Measurements from ENCODE around the gene TNFRSF18.

Gene TNFRSF18

GRCh38 chr1:1240348-1240732 is 33.9 kb upstream of the TNFRSF18 start:
- no peak for DNase-seq (ENCODE audit: extremely low read depth, low read depth)
- H3K4me3 ChIP-seq (replicated peaks; ENCODE audit: low read depth, low read length): no peak overlapping the region
- no peak for TF ChIP-seq CTCF (IDR thresholded peaks at IDR 0.05; ENCODE audit: low read depth, low read length, missing control alignments)

- no peak overlapping the region for H3K4me3 ChIP-seq (replicated peaks; ENCODE audit: low read depth, low read length)
- TF ChIP-seq CTCF (IDR thresholded peaks at IDR 0.05; ENCODE audit: low read depth, low read length, missing control alignments): no peak
Observed at GRCh38 chr1:1239614-1240347, 33.4 kb upstream of the TNFRSF18 start.

GRCh38 chr1:1239227-1239613 is 32.8 kb upstream of the TNFRSF18 start:
- TF ChIP-seq CTCF (IDR thresholded peaks at IDR 0.05; ENCODE audit: low read depth, low read length, missing control alignments): no peak
- no peak overlapping the region for H3K4me3 ChIP-seq (replicated peaks; ENCODE audit: low read depth, low read length)
- no peak for DNase-seq (ENCODE audit: extremely low read depth, low read depth)

More at GRCh38 chr1:1239614-1240347, 33.4 kb upstream of the TNFRSF18 start:
- DNase-seq (ENCODE audit: extremely low read depth, low read depth): no peak

- no peak overlapping the region for H3K4me3 ChIP-seq (replicated peaks; ENCODE audit: low read depth, low read length)
- TF ChIP-seq CTCF (IDR thresholded peaks at IDR 0.05; ENCODE audit: low read depth, low read length, missing control alignments): no peak
- DNase-seq (ENCODE audit: extremely low read depth, low read depth): no peak
Observed at GRCh38 chr1:1238702-1239178, 32.3 kb upstream of the TNFRSF18 start.

GRCh38 chr1:1237874-1238701 is 31.7 kb upstream of the TNFRSF18 start:
- TF ChIP-seq CTCF (IDR thresholded peaks at IDR 0.05; ENCODE audit: low read depth, low read length, missing control alignments): no peak
- H3K4me3 ChIP-seq (replicated peaks; ENCODE audit: low read depth, low read length): no peak overlapping the region
- DNase-seq (ENCODE audit: extremely low read depth, low read depth): no peak

GRCh38 chr1:1236945-1237873 is 30.8 kb upstream of the TNFRSF18 start:
- no peak for TF ChIP-seq CTCF (IDR thresholded peaks at IDR 0.05; ENCODE audit: low read depth, low read length, missing control alignments)
- no peak overlapping the region for H3K4me3 ChIP-seq (replicated peaks; ENCODE audit: low read depth, low read length)
- DNase-seq (ENCODE audit: extremely low read depth, low read depth): no peak

Data from HFF-Myc (cell line).